HCEC 1CT (cell line): ENCODE data around the gene IRF9.
"Not testable (repeated sequence)": the region's sequence is repeated elsewhere in the genome, so short reads cannot be mapped to it uniquely, and the experiment has no call there.

Source experiments
- DNase-seq: peaks from one replicate; pipeline ENCODE4 v3.0.0-alpha.2; 2017

The IRF9 gene

DNA sequence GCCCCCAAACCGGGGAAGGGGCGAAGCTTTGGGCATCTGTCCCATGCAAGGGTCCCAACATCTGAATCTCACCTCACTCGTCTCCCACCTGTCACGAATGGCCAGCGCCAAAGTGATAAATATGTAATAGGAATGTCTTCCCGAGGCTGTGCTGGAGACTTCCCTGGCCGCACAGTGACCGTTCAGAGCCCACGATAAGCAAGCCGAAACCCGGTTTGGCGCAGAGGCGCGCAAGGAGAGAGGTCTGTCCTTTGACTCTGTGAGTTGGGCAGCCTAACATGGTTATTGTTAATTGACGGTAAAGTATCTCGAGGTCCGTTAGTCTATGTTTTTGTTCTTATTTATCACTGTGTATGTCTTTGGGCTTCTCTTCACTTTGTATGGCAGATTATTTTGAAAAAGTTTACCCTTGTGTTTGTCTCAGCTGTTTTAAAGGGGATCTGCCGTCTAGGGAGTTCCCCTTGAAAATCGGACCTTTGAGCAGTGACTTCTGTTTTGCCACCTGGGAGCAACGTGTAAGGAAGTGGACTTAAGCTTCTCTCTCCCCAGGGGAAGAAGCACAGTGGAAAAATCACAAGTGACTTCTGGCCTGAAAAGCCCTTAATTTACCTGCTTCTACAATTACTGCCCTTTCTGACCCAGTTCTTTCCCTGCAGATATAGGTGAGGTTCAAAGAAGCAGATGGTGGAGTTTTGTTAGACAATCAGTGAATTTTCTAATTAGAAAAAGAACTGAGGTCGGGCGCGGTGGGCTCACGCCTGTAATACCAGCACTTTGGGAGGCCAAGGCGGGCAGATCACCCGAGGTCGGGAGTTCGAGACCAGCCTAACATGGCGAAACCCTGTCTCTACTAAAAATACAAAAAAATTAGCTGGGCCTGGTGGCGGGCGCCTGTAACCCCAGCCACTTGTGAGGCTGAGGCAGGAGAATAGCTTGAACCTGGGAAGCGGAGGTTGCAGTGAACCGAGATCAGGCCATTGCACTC, 35.3 kb downstream of the IRF9 start:
- DNase-seq: peak; percentile 20

GRCh38 chr14:24197056-24197450, 36.0 kb downstream of the IRF9 start:
- no peak for DNase-seq

DNA sequence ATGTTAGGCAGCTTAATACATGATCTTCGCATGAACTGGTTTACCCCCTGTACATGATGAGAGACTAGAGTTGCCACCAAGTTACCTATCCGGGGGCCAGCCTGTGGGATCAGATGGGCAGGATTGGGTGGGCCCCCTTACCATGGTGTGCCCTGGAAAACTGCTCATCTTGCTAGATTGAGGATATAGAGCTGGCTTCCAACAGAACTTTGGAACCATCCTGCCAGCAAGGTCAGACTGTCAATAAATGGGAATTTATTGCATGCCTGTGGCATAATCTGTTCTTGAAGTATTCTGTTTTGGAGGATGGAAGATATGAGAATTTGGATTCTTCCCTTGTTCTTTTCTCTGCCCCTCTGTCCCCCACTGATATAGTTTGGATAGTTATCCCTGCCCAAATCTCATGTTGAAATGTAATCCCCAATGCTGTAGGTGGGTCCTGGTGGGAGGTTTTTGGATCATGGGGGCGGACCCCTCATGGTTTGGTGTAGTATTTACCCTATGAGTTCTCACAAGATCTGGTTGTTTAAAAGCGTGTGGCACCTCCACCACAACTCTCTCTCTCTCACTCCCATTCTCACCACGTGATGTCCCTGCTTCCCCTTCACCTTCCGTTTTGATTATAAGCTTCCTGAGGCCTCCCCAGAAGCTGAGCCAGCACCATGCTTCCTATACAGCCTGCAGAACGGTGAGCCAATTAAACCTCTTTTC, 37.9 kb downstream of the IRF9 start:
- no peak for DNase-seq

DNA sequence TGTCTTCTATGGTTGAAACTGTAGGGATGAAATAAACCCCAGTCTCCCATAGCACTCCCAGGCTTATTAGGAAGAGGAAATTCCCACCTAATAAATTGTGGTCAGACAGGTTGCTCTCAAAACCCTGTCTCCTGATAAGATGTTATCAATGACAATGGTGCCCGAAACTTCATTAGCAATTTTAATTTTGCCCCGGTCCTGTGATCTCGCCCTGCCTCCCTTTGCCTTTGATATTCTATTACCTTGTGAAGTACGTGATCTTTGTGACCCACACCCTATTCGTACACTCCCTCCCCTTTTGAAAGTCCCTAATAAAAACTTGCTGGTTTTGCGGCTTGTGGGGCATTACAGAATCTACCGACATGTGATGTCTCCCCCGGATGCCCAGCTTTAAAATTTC, 41.5 kb downstream of the IRF9 start:
- DNase-seq: not testable (repeated sequence)

GRCh38 chr14:24203249-24203886, 42.3 kb downstream of the IRF9 start:
- not testable (repeated sequence) for DNase-seq

DNA sequence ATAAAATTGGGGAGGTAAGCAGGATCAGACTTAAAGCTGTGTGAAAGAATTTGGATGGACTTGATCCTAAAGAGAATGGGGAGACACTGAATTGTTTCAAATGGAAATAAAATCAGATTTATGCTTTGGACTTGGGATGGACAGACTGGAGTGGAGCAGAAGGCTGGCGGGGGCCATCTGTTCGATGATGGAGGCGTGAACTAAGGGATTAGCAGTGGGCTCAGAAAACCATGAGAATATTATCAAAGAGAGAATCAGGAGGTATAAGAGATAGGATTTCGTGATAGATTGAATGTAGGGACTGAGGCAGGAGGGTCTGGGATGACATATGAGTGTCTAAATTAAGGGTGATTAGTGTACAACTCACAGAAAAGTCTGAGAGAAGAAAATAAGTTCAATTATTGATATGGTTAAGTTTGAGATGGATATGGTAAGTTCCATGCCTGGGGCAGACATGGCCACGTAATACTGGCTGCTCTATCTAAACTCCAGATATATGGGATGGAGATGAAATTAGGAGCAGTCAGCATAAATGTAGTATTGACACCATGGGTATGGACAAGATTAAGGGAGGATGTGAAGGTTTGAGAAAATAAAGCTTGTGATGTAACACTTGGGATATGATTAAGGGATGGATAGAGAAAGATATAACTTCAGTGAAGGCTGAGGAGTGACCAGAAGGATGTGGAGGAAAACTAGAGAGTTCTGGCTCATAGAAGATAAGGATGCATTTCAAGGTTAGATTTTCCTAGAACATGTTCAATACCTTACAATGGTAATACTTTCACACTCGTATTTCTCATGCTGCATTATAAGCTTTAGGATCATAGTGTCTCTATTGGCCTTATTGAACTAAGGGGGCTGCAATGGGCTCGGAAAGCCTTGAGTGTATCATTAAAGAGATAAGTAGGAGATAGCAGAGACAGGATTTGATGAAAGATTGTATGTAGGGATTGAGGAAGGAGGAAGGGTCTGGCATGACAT, 43.4 kb downstream of the IRF9 start:
- DNase-seq: no peak

DNA sequence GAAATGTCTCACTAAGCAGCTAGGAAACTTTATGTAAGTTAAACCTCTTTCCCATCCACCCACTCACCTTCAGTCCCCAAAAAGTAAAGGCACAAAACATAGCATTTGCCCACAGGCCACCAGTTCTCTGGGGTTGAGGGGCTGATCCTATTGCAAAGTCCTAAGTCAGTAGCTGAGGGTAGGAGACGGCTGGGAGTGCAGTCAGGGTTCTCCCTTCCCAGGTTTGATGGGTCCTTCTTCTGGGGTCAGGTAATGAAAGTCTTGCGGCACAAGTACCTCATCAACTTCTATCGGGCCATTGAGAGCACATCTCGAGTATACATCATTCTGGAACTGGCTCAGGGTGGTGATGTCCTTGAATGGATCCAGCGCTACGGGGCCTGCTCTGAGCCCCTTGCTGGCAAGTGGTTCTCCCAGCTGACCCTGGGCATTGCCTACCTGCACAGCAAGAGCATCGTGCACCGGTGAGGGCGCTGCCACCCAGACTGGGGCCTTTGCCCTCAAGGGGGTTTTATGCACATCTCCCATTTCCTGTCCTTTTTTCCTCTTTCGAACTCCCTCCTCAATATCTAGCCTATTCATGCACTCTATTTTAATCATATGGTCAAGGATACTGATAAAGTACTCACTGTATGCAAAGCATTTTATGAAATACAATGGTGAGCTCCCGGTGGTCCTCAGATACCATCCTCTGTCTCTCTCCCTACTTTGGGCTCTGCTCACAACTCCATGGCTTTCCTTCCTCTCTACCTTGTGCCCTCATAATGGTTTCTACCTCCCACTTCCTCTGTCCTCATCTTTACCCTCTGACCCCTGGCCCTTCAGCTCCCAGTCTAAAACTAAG, 45.4 kb downstream of the IRF9 start:
- no peak for DNase-seq

DNA sequence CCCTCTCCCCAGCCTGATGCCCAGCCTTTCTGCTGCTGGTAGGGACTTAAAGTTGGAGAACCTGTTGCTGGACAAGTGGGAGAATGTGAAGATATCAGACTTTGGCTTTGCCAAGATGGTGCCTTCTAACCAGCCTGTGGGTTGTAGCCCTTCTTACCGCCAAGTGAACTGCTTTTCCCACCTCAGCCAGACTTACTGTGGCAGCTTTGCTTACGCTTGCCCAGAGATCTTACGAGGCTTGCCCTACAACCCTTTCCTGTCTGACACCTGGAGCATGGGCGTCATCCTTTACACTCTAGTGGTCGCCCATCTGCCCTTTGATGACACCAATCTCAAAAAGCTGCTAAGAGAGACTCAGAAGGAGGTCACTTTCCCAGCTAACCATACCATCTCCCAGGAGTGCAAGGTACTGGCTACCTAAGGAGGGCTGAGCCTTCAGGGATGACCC, 46.1 kb downstream of the IRF9 start:
- DNase-seq: no peak

DNA sequence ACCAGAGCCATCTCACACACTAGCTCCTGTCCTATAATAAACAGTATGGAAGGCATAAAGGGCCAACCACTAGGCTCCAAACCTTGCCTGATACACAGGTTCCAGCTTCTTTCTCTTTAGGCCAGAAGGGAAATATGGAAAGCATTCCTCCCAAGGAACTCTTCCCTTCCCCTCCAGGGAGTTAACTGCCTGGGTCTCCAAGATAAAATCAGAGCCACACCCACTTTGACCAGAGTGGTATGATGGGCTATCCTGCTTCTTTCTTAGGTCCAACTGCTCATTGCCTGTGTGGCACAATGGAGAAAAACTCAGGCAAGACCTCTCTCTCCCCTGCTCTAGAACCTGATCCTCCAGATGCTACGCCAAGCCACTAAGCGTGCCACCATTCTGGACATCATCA, 46.6 kb downstream of the IRF9 start:
- DNase-seq: no peak

DNA sequence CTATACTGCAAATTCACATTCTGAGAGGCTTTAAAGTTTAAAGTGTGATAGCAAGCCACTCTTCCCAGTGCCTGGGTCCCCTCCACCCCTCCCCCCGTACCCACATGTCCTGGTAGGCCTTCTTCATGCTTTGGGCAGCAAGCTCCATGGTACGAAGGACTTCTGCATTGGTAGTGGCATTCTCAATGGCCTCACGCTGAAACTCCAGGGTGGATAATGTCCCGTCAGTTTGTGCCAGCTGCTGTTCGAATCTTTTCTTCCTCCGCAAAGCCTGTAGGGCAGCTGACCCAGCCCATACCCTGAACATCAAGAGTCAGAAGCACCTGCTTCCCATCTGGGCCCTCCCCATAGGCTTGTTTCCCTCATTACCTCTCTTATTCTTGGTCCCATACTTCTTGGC, 50.2 kb downstream of the IRF9 start:
- no peak for DNase-seq

GRCh38 chr14:24212924-24213865, 52.1 kb downstream of the IRF9 start, which contains the start of gene CHMP4A:
CHMP4A (minus strand) TSS chr14:24213488; CDS start chr14:24213439, 49 bp downstream.
- DNase-seq: peak; percentile 98

GRCh38 chr14:24213866-24214662, 53.0 kb downstream of the IRF9 start:
- DNase-seq: no peak

DNA sequence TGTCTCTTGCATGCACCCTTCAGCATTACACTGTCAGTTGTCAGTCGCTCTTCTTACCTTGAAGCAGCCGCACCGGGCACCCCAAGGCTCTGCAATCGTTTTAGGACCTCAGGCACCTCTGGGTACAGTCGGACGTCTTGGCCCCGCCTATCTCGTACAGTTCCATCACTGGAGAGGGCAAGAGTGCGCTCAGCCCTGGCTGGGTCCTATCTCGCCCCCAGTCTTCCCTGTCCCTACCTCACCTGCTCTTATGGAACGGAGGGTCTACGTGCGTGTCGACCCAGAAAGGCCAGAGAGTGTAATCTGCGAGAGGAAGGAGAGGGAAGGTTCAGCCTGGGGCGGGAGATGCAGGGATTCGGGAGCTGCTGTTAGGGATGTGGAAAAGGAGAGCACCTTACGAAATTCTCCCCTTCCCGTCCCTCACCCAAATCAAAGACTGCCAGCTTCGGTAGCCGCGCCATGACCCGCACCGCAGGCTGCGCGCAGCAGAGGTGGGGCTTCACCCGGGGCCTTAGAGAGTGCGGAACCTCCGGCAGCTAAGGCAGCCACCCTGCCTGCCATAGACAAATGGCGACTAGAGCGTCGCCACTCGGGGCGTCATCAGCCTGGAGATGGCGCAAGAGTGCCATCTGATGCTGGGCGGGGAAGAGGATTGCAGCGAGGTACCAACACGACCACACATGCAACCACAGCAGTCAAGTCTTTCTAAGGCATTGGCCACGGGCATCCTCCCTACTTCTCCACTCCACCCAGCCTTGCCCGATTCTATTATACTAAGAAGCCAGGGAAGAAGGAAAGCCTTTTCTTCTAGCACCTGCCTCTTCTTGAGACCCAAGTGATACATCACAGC, 54.7 kb downstream of the IRF9 start, which contains the start of gene MDP1:
Gene MDP1 (minus strand): TSS at position 572 of the 850 bp plus-strand sequence. CDS start 111 bp downstream, at position 461.
- DNase-seq: peak; percentile 82
